Measurements from ENCODE around the gene SAMD4A. TPM values are rescaled to one million over a fixed set of nuclear protein-coding genes. Genes with fewer than 3 reads are reported as not detected.

The SAMD4A gene
- total and polyA plus RNA-seq, 2 donors (not counting 1 experiment from before 2014, with no cell fraction given): 9.3 to 39.8 TPM

GRCh38 chr14:54823757-54824549 lies 257.0 kb downstream of the SAMD4A start:
- no peak for TF ChIP-seq EZH2 (IDR thresholded peaks at IDR 0.05; ENCODE audit: low read length, missing control alignments)
- no peak for TF ChIP-seq CTCF (conservative IDR thresholded peaks at IDR 0.05 in 1 of 2, IDR thresholded peaks at IDR 0.05 in 1 of 2; ENCODE audit: low read depth in 1 of 2, low read length in 2 of 2)
- Histone ChIP-seq H3K4me3 (replicated peaks in 1 of 4; ENCODE audit: control extremely low read depth in 1 of 4, insufficient read depth in 1 of 4, low read depth in 3 of 4, low read length in 4 of 4) (no peak overlapping the region), H3K27me3 (ENCODE audit: control insufficient read depth, insufficient read depth, low read length) (peaks cover 7% of the 10 kb centered on the region), H2AFZ (ENCODE audit: low read length) (no peak overlapping the region), H4K20me1 (ENCODE audit: control insufficient read depth, extremely low read depth, insufficient read depth, low read length) (no peaks in the 10 kb centered on the region), H3K4me2 (ENCODE audit: extremely low read depth, insufficient read depth, low read length) (no peak overlapping the region), H3K79me2 (ENCODE audit: control insufficient read depth, insufficient read depth, low read length) (no peaks in the 10 kb centered on the region), H3K36me3 (ENCODE audit: control insufficient read depth, insufficient read depth, low read length) (no peaks in the 10 kb centered on the region), H3K9me3 (ENCODE audit: control insufficient read depth, insufficient read depth, low read depth, low read length) (no peaks in the 10 kb centered on the region), H3K27ac (ENCODE audit: insufficient read depth, low read length) (no peak overlapping the region), H3K4me1 (ENCODE audit: control insufficient read depth, extremely low read depth, insufficient read depth, low read length) (no peaks in the 10 kb centered on the region), H3K9ac (ENCODE audit: insufficient read depth, low read length) (no peak overlapping the region)
- DNase-seq (ENCODE audit: low read depth in 2 of 2): no peak

- Histone ChIP-seq H2AFZ (ENCODE audit: low read length) (no peak overlapping the region), H3K27ac (ENCODE audit: insufficient read depth, low read length) (no peak overlapping the region), H3K4me3 (replicated peaks in 1 of 4; ENCODE audit: control extremely low read depth in 1 of 4, insufficient read depth in 1 of 4, low read depth in 3 of 4, low read length in 4 of 4) (no peak overlapping the region), H3K4me1 (ENCODE audit: control insufficient read depth, extremely low read depth, insufficient read depth, low read length) (no peaks in the 10 kb centered on the region), H3K4me2 (ENCODE audit: extremely low read depth, insufficient read depth, low read length) (no peak overlapping the region), H3K9me3 (ENCODE audit: control insufficient read depth, insufficient read depth, low read depth, low read length) (no peaks in the 10 kb centered on the region), H3K79me2 (ENCODE audit: control insufficient read depth, insufficient read depth, low read length) (no peaks in the 10 kb centered on the region), H4K20me1 (ENCODE audit: control insufficient read depth, extremely low read depth, insufficient read depth, low read length) (no peaks in the 10 kb centered on the region), H3K36me3 (ENCODE audit: control insufficient read depth, insufficient read depth, low read length) (no peaks in the 10 kb centered on the region), H3K27me3 (ENCODE audit: control insufficient read depth, insufficient read depth, low read length) (no peaks in the 10 kb centered on the region), H3K9ac (ENCODE audit: insufficient read depth, low read length) (no peak overlapping the region)
- no peak for DNase-seq (ENCODE audit: low read depth in 2 of 2)
- TF ChIP-seq CTCF (conservative IDR thresholded peaks at IDR 0.05 in 1 of 2, IDR thresholded peaks at IDR 0.05 in 1 of 2; ENCODE audit: low read depth in 1 of 2, low read length in 2 of 2) (no peak), EZH2 (IDR thresholded peaks at IDR 0.05; ENCODE audit: low read length, missing control alignments) (no peak)
These were observed 261.1 kb downstream of the SAMD4A start for GRCh38 chr14:54828037-54828436.

- no peak overlapping the region for H3K27ac ChIP-seq (ENCODE audit: insufficient read depth, low read length)
- H3K79me2 ChIP-seq (ENCODE audit: control insufficient read depth, insufficient read depth, low read length): no peaks in the 10 kb centered on the region
- no peak overlapping the region for H3K9ac ChIP-seq (ENCODE audit: insufficient read depth, low read length)
- H3K9me3 ChIP-seq (ENCODE audit: control insufficient read depth, insufficient read depth, low read depth, low read length): no peaks in the 10 kb centered on the region
- no peaks in the 10 kb centered on the region for H3K36me3 ChIP-seq (ENCODE audit: control insufficient read depth, insufficient read depth, low read length)
- H3K27me3 ChIP-seq (ENCODE audit: control insufficient read depth, insufficient read depth, low read length): peaks cover 4% of the 10 kb centered on the region
- TF ChIP-seq CTCF (conservative IDR thresholded peaks at IDR 0.05 in 1 of 2, IDR thresholded peaks at IDR 0.05 in 1 of 2; ENCODE audit: low read depth in 1 of 2, low read length in 2 of 2): no peak
- no peak for TF ChIP-seq EZH2 (IDR thresholded peaks at IDR 0.05; ENCODE audit: low read length, missing control alignments)
- H2AFZ ChIP-seq (ENCODE audit: low read length): no peak overlapping the region
- H4K20me1 ChIP-seq (ENCODE audit: control insufficient read depth, extremely low read depth, insufficient read depth, low read length): no peaks in the 10 kb centered on the region
- no peak overlapping the region for H3K4me2 ChIP-seq (ENCODE audit: extremely low read depth, insufficient read depth, low read length)
- H3K4me3 ChIP-seq (replicated peaks in 1 of 4; ENCODE audit: control extremely low read depth in 1 of 4, insufficient read depth in 1 of 4, low read depth in 3 of 4, low read length in 4 of 4): no peak overlapping the region
- DNase-seq (ENCODE audit: low read depth in 2 of 2): no peak
- no peaks in the 10 kb centered on the region for H3K4me1 ChIP-seq (ENCODE audit: control insufficient read depth, extremely low read depth, insufficient read depth, low read length)
These were observed 262.7 kb downstream of the SAMD4A start for GRCh38 chr14:54829486-54830224.

Data from fibroblast of lung (primary cell).